Activated T-cell treated with anti-CD3 and anti-CD28 coated beads, Interleukin-2, amount 50 U/mL, for 48 hours (primary cell): Measurements from ENCODE around the gene S1PR2.
"Not testable (repeated sequence)": the region's sequence is repeated elsewhere in the genome, so short reads cannot be mapped to it uniquely, and the experiment has no call there.

Experiments used
- DNase-seq, 2 experiments: peaks; one replicate each; pipeline ENCODE4 v3.0.0-alpha.2; 2020

Gene S1PR2

GRCh38 chr19:10222201-10222890 is 8.8 kb downstream of the S1PR2 start:
- DNase-seq = no peak

DNA sequence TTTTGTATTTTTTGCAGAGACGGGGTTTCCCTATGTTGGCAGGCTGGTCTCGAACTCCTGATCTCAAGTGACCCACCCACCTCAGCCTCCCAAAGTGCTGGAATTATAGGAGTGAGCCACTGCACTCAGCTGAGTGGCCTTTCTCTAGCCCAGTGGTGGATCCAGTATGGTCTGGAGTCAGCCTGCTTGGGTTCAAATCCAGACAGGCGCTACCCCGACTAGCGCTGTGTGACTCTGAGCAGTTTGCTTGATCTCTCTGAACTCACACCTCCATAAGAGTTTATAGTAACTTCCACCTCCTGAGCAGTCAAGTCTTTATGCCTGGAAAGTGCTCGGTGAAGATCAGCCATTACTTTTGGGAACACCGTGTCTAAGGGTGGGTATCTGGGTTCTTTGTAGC is 10.4 kb downstream of the S1PR2 start:
- DNase-seq = no peak

DNA sequence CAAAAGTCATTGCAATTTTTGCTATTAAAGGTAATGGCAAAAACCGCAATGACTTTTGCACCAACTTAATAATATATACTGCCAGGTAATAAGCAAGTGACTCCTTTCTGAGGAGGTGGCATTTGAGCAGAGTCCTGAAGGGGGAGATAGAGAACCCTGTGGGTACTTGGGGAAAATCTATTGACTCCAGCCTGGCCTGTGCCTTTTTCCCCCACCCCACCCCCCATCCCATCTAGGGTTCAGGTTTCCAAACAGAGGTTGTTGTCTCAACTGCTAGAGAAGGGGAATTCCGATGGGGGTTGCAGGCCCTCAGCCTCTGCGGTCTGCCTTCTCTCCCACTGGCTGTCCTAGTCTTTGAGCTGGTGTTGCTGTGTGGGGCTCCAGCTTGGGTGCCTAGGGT is 11.5 kb downstream of the S1PR2 start:
- DNase-seq = peak in 1 of 2 experiments; percentile 39

DNA sequence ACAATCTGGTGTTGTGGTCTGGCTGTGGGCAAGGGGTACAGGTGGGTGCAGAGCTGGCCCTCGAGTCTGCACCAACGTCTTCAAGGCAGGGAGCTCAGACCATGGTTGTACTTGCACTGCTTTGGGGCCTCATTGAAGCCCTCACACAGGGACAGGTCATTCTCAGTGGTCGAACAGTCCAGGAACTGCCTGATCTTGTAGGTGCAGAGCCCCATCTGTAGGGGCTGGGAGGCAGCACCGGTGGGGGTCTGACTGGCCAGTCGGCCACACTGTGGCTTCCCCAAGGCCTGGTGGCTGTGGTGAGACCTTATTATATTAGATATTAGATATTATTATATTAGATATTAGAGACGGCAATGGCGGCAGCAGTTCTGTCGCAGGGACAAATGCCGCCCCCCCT is 14.0 kb downstream of the S1PR2 start:
- DNase-seq = no peak

DNA sequence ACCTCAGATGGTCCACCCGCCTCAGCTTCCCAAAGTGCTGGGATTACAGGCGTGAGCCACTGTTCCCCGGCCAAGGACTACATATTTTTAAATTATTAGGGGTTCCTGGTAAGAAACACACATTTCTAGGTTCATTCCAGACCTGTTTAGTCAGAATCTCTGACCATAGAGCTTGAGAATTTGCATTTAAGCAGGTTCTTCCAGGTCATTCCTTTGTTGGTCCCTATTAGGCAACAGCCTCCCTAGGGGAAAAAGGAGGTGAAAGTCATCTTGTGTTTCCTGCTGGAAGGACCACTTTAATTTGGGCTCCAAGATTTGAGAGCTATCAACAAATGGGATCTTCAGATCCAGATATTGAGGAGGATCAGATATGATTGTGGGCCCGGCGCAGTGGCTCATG is 16.3 kb downstream of the S1PR2 start:
- DNase-seq = no peak

DNA sequence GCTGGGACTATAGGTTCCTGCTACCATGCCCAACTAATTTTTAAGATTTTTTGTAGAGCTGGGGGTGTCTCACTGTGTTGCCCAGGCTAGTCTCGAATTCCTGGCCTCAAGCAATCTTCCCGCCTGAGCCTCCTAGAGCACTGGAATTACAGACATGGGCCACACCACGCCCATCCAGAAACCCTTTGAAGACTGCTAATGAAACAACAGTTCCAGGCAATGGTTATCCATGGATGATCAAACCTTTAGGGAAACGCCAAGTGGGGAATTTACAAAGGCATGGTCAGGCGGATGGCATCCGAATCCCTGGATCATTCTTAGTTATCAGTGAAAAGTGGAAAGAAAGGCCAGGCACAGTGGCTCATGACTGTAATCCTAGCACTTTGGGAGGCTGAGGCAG is 19.4 kb downstream of the S1PR2 start:
- no peak for DNase-seq

GRCh38 chr19:10211061-10211460 is 20.1 kb downstream of the S1PR2 start:
- no peak for DNase-seq

- no peak for DNase-seq
Measured at GRCh38 chr19:10209315-10209714, 21.8 kb downstream of the S1PR2 start.

DNA sequence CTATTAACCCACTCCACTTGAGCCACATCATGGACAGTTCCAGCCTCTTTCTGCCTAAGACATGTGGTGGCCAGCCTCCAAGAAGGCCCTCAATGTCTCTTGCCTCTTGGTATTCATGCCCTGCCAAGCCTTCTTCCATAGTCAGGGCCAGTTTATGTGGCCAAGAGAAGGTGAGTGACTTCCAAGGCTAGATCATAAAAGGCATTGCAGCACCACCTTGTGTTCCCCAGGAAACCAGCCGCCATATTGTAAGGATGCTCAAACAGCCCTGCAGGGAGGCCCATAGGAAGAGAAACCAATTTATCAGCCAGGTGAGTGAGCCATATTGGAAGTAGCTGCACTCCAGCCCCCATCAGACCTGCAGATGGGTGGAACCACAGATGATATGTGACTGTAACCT is 24.1 kb downstream of the S1PR2 start:
- DNase-seq = no peak

GRCh38 chr19:10206226-10206885 is 24.8 kb downstream of the S1PR2 start:
- DNase-seq = no peak

GRCh38 chr19:10205636-10206035 is 25.5 kb downstream of the S1PR2 start:
- no peak for DNase-seq

GRCh38 chr19:10203686-10204085 is 27.4 kb downstream of the S1PR2 start:
- no peak for DNase-seq

GRCh38 chr19:10201176-10201575 is 30.0 kb downstream of the S1PR2 start:
- no peak for DNase-seq

DNA sequence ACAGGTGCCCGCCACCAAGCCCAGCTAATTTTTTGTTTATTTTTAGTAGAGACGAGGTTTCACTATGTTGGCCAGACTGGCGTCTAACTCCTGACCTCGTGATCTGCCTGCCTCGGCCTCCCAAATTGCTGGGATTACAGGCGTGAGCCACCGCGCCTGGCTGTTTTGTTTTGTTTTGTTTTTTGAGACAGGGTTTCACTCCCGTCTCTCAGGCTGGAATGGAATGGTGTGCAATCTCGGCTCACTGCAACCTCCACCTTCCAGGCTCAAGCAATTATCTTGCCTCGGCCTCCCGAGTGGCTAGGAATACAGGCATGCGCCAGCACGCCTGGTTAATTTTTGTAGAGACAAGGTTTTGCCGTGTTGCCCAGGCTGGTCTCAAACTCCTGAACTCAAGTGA is 31.0 kb downstream of the S1PR2 start:
- not testable (repeated sequence) for DNase-seq

- not testable (repeated sequence) for DNase-seq
Measured at GRCh38 chr19:10198889-10199644, 32.1 kb downstream of the S1PR2 start.

GRCh38 chr19:10195199-10195519 is 36.0 kb downstream of the S1PR2 start:
- DNase-seq = no peak

DNA sequence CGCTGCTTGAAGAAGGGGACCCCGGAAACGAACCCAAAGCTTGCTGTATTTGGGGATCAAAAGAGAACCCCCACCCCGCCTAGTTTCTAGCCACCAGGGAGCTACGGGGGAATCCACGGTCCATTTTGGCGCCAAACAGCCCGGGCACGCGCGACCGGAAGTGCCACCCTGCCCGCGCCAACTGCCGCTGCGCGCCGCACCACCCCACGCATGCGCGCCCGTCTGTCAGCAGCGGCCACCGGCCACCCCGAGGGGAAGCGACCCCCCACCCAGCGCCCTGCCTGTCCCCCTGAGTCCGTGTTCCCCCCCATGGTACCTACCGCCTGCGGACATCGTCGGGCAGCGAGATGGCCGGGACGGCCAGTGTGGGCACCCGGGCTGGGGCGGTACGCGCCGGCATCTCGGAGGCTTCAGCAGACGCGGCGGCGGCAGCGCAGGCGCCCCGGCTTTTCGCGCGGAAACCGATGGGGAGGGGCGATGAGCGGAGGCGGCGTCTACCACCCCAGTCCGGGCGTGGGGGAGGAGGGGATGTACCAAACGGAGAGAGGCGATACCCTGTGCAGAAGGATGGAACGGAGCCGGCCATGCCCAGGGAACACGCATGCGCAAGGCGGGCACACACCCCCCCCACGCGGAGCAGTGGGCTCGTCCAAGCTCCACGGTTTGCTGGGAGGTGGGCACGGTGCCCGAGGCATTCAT is 36.5 kb downstream of the S1PR2 start, which contains the start of gene DNMT1:
DNMT1 (minus strand) TSS at position 454 of the 699 bp plus-strand sequence; CDS start at position 400, 54 bp downstream.
- peak; percentile 98 to 99 for DNase-seq

DNA sequence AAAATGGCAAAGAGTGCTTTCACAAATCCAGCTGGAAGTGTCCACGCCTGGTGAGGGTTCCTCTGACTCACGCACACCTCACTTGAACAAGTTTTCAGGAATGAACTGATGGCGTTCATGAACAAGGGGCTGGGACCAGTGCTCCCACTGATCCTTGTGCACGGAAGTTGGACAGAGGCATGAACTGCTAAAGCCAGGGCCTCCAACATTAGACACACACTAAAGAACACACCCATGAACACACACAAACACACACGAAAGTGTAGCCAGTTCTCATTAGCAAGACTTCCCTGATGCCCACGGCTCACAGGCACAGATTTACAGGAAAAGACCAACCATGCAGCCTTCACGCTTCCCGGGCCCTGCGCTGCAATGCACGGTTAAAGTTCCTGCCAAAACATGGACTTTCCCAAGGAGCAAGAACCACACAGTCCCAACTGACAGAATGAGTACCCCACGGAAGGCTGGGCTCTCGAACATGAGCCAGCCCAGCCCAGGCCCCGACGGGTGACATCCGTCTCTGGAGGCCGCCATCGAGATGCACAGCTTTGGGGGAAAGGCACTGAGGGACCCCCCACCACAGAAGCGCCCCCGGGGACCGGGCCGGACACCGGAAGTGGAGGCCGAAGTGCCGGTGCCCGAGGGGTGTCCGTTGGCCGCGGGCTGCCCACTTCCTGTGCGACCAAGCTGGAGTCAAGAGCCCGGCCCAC is 37.2 kb downstream of the S1PR2 start:
- DNase-seq = peak in 1 of 2 experiments; percentile 62

DNA sequence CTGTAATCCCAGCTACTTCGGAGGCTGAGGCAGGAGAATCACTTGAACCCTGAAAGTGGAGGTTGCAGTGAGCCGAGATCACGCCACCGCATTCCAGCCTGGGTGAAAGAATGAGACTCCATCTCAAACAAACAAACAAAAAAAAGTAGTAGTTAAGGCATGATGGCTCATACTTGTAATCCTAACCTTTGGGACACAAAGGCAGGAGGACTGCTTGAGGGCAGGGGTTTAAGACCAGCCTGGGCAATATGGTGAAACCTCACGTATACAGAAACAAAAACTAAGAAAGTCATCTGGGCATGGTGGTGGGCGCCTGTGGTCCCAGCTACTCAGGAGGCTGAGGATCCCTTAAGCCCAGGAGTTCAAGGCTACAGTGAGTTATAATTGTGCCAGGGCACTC is 38.2 kb downstream of the S1PR2 start:
- no peak for DNase-seq

GRCh38 chr19:10191347-10191746 is 39.8 kb downstream of the S1PR2 start:
- no peak for DNase-seq

DNA sequence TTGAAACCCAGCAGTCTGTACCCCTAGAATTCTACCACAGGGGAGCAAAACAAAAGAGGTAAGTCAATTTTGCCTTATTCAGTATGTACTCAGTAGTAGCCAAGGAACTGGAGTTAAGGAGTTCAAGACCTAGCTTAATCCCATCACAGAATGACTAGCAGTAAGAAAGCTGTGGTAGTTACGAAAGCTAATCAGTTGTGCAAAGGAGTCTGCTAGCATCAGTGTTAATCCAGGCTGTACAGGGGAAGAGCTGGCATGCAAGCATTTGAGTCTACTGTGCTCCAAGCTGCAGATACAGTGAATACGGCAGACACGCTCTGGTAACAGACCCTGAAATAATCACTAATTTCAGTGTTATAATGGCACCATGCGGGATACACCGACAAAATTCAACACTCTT is 41.1 kb downstream of the S1PR2 start:
- no peak for DNase-seq

DNA sequence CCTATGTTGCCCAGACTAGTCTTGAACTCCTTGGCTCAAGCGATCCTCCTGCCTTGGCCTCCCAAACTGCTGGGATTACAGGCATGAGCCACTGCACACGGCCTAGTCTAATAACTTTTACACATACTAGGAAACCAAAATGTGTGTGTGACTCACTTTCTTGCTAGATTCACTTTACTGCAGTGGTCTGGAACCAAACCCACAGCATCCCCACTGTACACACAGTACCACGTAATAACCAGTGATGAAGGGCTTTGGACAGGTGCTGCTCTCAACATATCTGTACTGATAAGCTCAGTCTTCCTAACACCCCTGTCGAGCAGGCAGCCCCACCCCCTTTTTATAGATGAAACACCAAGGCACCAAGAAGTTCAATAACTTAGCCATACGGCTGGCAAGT is 41.5 kb downstream of the S1PR2 start:
- peak; percentile 56 to 60 for DNase-seq

- DNase-seq = no peak
Measured at GRCh38 chr19:10187315-10187714, 43.8 kb downstream of the S1PR2 start.
